Endodermal cell (in vitro differentiated cells): ENCODE measurements around the gene MAGI3. TPM values are rescaled to one million over a fixed set of nuclear protein-coding genes. Genes with fewer than 3 reads are reported as not detected.

Experiments
- DNase-seq: peaks from one replicate; pipeline ENCODE4 v3.0.0-alpha.2; 2017
- H3K27ac ChIP-seq: 2 replicates; pipeline ENCODE4 v1.5.1; 2013; ENCODE audit warnings: mild to moderate bottlenecking, low read depth, low read length, moderate library complexity
- H3K27me3 ChIP-seq: 2 replicates; pipeline ENCODE4 v1.6.1; 2013; ENCODE audit warnings: mild to moderate bottlenecking, low read length, moderate library complexity; ENCODE audit not compliant: insufficient read depth, control insufficient read depth, poor library complexity, severe bottlenecking
- H3K36me3 ChIP-seq: 2 replicates; pipeline ENCODE4 v1.7.0; 2013; ENCODE audit warnings: mild to moderate bottlenecking, low read length, moderate library complexity; ENCODE audit not compliant: control insufficient read depth, insufficient read depth
- H3K4me1 ChIP-seq: one replicate; pipeline ENCODE4 v1.7.0; 2013; ENCODE audit warnings: low read length; ENCODE audit not compliant: control insufficient read depth, insufficient read depth
- H3K4me3 ChIP-seq: 2 replicates; pipeline ENCODE4 v1.5.1; 2013; ENCODE audit warnings: mild to moderate bottlenecking, low read length, moderate library complexity
- H3K9ac ChIP-seq: 2 replicates; pipeline ENCODE4 v1.6.1; 2013; ENCODE audit warnings: mild to moderate bottlenecking, low read length, moderate library complexity; ENCODE audit not compliant: poor library complexity, severe bottlenecking; ENCODE audit errors: extremely low read depth
- H3K9me3 ChIP-seq: 2 replicates; pipeline ENCODE4 v1.6.1; 2013; ENCODE audit warnings: mild to moderate bottlenecking, low read length, moderate library complexity; ENCODE audit not compliant: control insufficient read depth
- H3K27ac Mint-ChIP-seq: 2 replicates; pipeline ENCODE4 v1.8.0; 2020; ENCODE audit warnings: mixed read lengths
- H3K27me3 Mint-ChIP-seq: 2 replicates; pipeline ENCODE4 v1.8.0; 2021; ENCODE audit warnings: mild to moderate bottlenecking, mixed read lengths; ENCODE audit not compliant: insufficient read depth
- H3K36me3 Mint-ChIP-seq: 2 replicates; pipeline ENCODE4 v1.8.0; 2020; ENCODE audit warnings: low read depth, mixed read lengths
- H3K4me1 Mint-ChIP-seq: 2 replicates; pipeline ENCODE4 v1.8.0; 2020; ENCODE audit warnings: mixed read lengths
- H3K4me3 Mint-ChIP-seq: 2 replicates; pipeline ENCODE4 v1.8.0; 2020; ENCODE audit warnings: mild to moderate bottlenecking, moderate library complexity, mixed read lengths
- H3K9me3 Mint-ChIP-seq: 2 replicates; pipeline ENCODE4 v1.8.0; 2020; ENCODE audit warnings: mild to moderate bottlenecking, mixed read lengths
- CTCF ChIP-seq: fragments of 200-600 bp; sonication (generic); conservative IDR thresholded peaks from 2 replicates; pipeline ENCODE4 v1.5.0; 2021; ENCODE audit warnings: antibody characterized with exemption, mild to moderate bottlenecking
- WGBS, 2 experiments: methylation state at CpG; one replicate each; pipeline versions ENCODE4 v1.1.5 to v1.1.7; 2013; ENCODE audit warnings: missing lambda C conversion rate in 2 of 2, mixed read lengths in 1 of 2; ENCODE audit not compliant: insufficient coverage in 1 of 2, insufficient read length in 1 of 2; 5-methylcytosine and 5-hydroxymethylcytosine counted together
- total RNA-seq, 2 donors: library from RNA; stranded (reverse); fragmentation: NEBNext Ultra II Directional in 1 of 2; extraction: Animal tissue kit (Norgen Biotek cat#: 25700) in 1 of 2; gene quantifications; 2 replicates in 1 of 2; 3 replicates in 1 of 2; pipeline ENCODE4 v1.2.1, GENCODE V29; 2021

MAGI3 gene
- total RNA-seq, 2 donors from 2014 or later: 27.1 to 27.4 TPM

DNA sequence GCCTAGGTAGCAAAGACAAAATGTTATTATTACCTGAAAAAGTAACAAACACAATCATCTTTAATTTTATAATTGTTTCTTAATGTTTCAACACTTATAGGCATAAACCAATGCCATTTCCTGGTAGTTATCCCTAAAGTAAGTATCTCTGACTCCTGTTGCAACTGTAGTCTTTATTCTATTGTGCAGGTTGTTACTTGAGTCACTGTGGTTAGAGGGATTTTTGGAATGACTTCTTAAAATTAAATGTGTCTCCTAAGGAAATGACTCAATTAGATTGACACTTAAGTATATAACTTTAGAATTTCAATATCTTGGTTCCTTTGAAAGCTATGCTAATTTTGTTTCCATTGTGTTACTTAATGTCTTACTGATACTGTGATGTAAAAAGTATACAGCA lies 225.1 kb downstream of the MAGI3 start:
- H3K36me3 ChIP-seq: peaks cover 70% of the 10 kb centered on the region
- Mint-ChIP-seq H3K9me3 (peaks cover 16% of the 10 kb centered on the region), H3K4me3 (no peak overlapping the region), H3K36me3 (peaks cover 32% of the 10 kb centered on the region), H3K4me1 (peaks cover 2% of the 10 kb centered on the region), H3K27ac (no peak overlapping the region), H3K27me3 (no peaks in the 10 kb centered on the region)
- H3K9me3 ChIP-seq: peaks cover 13% of the 10 kb centered on the region
- no peak overlapping the region for H3K27ac ChIP-seq
- no peak overlapping the region for H3K4me3 ChIP-seq
- no peak overlapping the region for H3K9ac ChIP-seq
- no peak for TF ChIP-seq CTCF
- no peak for DNase-seq
- no peaks in the 10 kb centered on the region for H3K27me3 ChIP-seq
- peaks cover 3% of the 10 kb centered on the region for H3K4me1 ChIP-seq

DNA sequence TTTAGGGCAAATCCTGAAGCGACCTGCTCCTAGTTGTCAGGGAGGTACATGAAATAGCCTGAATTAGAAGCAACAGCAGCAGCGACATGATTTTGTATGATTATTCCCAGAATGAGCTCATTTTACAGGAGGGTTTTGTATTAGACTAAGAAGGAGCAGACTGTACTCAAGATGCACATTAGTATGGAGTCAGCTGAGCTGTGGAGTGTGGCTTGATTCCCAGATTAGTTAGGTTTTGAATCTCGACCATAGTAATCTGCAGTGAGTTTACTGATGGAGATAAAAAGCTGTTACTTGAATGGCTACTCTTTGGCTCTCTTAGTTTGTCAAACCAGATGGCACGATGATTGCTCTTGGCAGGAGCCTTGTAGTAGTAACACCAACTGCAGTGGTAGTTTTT lies 225.8 kb downstream of the MAGI3 start:
- no peak overlapping the region for H3K9ac ChIP-seq
- H3K27me3 Mint-ChIP-seq: no peaks in the 10 kb centered on the region
- no peak overlapping the region for H3K27ac Mint-ChIP-seq
- H3K9me3 Mint-ChIP-seq: peaks cover 10% of the 10 kb centered on the region
- no peak overlapping the region for H3K4me3 Mint-ChIP-seq
- H3K9me3 ChIP-seq: peaks cover 5% of the 10 kb centered on the region
- peaks cover 2% of the 10 kb centered on the region for H3K4me1 Mint-ChIP-seq
- peaks cover 70% of the 10 kb centered on the region for H3K36me3 ChIP-seq
- no peak for TF ChIP-seq CTCF
- H3K27ac ChIP-seq: no peak overlapping the region
- H3K27me3 ChIP-seq: no peaks in the 10 kb centered on the region
- peaks cover 3% of the 10 kb centered on the region for H3K4me1 ChIP-seq
- WGBS, 2 experiments: 84 to 95% methylated on average over 3 to 4 of the region's 4 CpGs
- DNase-seq: no peak
- H3K36me3 Mint-ChIP-seq: peaks cover 31% of the 10 kb centered on the region
- H3K4me3 ChIP-seq: no peak overlapping the region

DNA sequence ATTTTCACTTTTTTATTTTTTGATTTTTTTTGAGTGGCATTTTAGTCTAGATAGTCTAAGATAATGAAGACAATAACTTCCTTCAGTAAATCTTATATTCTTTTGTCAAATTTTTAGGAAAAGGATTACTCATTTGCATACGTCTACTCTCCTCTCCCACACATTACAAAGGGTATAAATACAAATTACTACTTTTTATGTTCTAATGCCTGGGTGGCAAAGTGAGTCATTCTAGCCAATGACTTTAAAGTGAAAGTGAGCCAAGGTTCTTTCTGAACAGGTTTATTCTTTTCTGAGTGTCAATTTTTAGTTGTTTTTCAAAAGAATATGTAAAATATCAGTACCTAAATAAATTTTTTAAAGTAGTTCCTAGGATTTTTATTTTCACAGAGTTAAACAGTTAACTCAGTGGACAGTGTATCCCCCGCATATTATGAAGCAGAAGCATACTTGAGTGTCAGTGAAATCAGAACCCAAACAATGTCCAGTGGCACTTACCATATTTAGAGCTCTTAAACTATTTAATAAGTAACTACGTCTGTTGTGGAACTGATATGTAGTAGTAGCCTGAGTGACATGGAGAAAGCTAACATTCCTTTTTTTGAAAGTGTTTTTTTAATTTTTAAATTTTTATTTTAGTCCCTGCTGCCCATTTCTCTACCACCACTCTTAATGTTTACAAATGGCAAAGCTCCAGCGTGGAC lies 227.3 kb downstream of the MAGI3 start:
- Histone ChIP-seq H3K9me3 (peaks cover 2% of the 10 kb centered on the region), H3K4me1 (peaks cover 3% of the 10 kb centered on the region), H3K4me3 (no peak overlapping the region), H3K9ac (no peak overlapping the region), H3K27me3 (no peaks in the 10 kb centered on the region), H3K27ac (no peak overlapping the region), H3K36me3 (peaks cover 77% of the 10 kb centered on the region)
- Mint-ChIP-seq H3K4me1 (peaks cover 2% of the 10 kb centered on the region), H3K27me3 (no peaks in the 10 kb centered on the region), H3K4me3 (no peak overlapping the region), H3K36me3 (peaks cover 26% of the 10 kb centered on the region), H3K9me3 (no peaks in the 10 kb centered on the region), H3K27ac (no peak overlapping the region)
- WGBS, 2 experiments: 89% methylated on average over 2 of the region's 4 CpGs; no CpG with 5 or more reads in 1 of the 2 experiments
- no peak for TF ChIP-seq CTCF
- no peak for DNase-seq
